Activated effector memory CD4-positive, alpha-beta T cell treated with Interleukin-2 at 50 U/mL for 16 hours (primary cell): ENCODE data around the gene SCARB1.

Experiments used
- DNase-seq: peaks from one replicate; pipeline ENCODE4 v3.0.0-alpha.2; 2020

The SCARB1 gene

DNA sequence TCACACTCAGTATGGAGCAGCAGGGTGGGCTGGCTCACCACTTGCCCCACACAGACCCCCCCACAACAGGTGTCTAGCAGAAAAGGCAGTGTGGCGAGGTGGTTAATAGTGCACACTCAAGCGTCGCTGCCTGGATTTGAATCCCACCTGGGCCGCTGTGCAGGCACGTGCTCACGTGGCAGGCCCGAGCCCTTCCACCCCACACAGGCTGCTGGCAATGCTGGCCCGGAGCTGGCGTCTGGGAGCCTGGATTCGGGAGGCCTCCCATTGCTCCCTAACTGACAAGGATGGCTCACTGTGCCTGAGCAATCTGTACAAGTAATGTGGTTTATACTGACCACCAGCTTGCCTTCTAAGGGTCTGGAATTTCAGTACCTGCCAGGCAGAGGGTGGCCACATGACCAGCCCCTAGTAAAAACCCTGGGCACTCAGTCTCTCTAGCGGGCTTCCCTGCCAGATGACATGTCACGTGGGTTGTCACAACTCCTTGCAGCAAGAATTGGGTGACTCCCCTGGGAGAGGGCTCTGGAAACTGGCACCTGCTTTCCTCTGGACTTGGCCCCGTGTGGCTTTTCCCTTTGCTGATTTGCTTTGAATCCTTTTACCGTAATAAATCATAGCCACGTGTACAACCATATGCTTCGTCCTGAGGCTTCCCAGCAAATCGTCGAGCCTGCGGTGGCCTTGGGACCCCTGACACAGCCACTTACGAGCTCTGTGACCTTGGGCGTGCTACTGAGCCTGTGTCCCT is 72.8 kb downstream of the SCARB1 start:
- DNase-seq: no peak

DNA sequence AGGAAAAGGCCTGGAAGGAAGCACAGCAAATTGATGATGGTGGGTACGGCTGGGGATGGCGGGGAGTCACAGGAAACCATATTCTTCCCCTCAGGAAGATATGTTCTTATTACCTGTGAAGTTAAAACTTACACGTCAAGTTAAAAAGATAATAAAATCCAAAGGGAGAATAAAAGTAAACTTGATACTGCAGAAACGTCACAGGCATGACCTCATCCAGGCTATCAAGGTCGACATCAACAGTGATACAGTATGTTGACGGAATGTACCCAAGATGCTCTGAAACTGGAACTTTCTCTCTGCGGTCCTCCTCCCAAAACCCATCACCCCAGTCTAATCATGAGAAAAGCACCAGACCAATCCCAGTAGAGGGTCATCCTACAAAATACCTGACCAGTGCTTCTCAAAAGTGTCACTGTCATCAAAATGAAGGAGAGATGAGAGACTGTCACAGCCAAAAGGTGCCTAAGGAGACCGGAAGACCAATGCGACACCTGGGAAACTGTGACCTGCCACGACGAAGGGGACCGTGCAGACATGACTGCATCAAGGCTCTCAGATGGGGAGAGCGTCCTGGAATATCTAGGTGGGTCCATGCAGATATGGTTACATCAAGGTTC is 74.6 kb downstream of the SCARB1 start:
- DNase-seq: no peak

- no peak for DNase-seq
These were observed 77.4 kb downstream of the SCARB1 start for GRCh38 chr12:124786061-124786964.

DNA sequence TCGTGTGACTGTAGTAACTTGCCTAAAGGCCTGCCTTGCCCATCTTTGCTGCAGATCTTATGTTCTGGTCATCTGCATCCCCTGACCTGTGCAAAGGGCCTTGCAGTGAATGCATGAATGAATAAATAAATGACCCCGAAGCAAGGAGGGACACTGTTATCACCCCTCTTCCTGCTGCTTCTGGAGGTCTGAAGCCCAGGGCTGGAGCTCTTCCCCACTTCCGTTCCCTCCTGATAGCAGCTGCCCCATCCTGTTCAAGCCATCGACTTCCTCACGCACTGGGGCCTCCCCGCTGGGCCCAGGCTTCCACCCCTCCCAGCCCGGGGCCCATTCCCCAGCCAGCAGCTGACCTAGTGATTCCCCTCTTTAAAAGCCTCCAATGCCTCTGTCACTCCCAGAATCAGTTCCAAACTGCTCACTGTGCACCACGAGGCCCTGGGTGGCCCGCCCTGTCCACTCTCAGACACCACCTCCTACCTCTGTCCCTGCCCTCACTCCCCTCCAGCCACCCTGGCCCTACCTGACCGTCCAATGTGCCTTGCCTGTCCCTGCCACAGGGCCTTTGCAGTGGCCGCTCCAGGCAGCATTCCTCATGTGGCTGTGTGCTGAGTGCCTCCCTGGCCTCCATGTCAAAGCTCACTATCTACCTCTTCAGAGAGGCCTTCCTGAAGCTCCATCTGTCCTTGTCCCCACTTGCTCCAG is 78.6 kb downstream of the SCARB1 start:
- DNase-seq: no peak

DNA sequence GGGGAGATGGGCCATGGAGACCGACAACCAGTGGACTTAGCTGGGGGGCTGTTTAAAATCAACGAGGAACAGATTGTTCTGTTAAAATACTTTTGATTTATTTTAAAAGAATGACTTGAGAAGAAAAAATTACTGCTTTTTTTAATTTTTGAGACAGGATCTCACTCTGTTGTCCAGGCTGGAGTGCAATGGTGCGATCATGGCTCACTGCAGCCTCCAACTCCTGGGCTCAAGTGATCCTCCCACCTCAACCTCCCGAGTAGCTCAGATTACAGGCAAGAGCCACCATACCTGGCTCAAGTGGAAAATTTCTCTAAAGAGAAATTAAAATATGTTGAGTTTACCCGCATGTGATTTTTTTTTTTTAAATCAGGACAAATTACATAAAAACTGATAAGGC is 80.6 kb downstream of the SCARB1 start:
- no peak for DNase-seq

- DNase-seq: no peak
These were observed 81.5 kb downstream of the SCARB1 start for GRCh38 chr12:124782132-124782531.

- DNase-seq: no peak
These were observed 82.6 kb downstream of the SCARB1 start for GRCh38 chr12:124780752-124781685.

DNA sequence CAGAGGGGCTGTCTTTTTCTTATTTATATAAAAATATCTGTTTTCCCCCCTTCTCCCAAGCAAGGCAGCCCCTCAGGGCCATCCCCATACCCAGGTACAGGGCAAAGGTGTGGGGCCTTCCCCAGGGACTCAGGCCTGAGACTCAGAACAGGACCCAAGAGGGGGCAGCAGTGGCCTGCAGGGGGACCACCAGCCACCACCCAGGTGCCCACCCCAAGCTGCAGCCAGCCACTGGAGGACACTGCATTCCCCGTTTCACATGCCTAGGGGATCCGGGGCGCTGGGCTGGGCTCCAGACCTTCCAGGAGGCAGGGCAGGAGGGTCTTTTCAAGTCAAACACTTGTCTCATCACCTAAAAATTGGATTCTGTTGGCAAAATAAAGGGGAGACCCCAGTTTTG is 83.3 kb downstream of the SCARB1 start:
- no peak for DNase-seq

- DNase-seq: no peak
These were observed 84.2 kb downstream of the SCARB1 start for GRCh38 chr12:124779161-124780141.

DNA sequence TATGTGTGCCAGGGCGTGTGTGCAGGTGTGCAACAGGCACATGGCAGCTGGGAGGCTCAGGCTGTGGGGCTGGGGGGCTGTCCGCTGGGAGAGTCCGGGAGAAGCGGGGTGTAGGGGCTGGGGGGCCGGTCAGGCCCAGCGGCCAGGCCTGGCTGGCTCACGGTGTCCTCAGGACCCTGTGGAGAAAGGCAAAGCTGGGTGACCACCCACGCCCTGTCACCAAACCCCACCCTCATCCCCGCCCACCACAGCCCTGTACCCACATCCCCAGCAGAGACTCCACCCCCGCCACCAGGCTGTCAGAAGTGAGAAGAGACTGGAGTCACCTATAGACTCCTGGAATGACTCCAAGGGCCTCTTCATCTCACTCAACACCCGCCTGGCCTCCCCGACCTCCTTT is 85.3 kb downstream of the SCARB1 start:
- DNase-seq: no peak

DNA sequence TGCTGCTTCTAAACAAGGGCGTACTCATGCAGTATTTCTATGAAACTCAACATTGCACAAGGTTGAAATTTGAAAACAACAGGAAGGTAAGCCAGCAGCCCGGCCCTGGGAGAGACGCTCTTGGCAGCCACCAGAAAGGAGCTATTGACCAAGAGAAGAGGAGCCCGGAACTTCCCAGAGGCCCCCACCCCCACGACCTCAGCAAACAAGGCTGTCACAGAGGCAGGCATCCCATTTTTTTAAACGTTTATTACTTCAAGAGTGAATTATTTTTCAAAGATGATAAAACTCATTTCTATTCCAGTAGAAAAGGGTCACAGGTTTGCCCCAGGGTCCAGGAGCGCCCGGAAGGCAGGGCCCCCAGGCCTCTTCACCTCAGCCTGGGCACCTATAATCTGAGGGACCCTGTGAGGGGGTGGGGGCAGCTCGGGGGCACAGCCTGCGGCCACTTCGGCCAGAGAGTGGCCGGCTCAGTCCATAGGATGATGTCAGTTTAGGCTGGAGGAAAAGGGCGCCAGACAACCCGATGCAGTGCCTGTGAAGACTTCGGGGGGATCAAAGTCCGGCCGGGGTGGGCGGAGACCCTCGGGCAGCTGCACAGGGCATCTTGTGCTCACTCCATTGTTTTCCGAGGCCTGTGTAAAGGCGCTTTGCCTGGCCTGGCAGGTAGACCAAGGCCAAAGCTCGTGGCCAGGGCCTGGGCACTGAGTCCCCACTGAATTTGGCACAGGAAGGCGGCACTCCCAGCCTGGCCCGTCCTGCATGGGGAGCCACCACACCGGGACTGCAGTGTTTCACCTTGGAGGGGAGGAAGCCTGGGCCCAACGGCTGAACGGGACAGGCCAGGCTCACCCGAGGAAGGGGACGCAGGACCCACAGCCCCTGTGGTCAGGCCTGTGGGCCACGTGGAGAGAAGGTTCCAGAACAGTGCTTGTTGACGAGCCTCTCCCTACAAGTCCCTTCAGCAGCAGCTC is 86.0 kb downstream of the SCARB1 start:
- DNase-seq: no peak

GRCh38 chr12:124776125-124776513 is 87.5 kb downstream of the SCARB1 start:
- no peak for DNase-seq

- DNase-seq: peak; percentile 25
These were observed 89.0 kb downstream of the SCARB1 start for GRCh38 chr12:124774462-124775167.

- DNase-seq: no peak
These were observed 89.6 kb downstream of the SCARB1 start for GRCh38 chr12:124774054-124774461.

GRCh38 chr12:124772289-124773170 is 91.1 kb downstream of the SCARB1 start:
- no peak for DNase-seq

GRCh38 chr12:124771462-124772288 is 92.0 kb downstream of the SCARB1 start:
- DNase-seq: peak; percentile 64

GRCh38 chr12:124770728-124771127 is 92.9 kb downstream of the SCARB1 start:
- DNase-seq: no peak
